GM21381 (cell line): ENCODE measurements around the gene LAPTM4A.

Experiments used
- ATAC-seq: cut with Tn5 transposase; IDR thresholded peaks from one replicate; pipeline ENCODE4 v1.9.1; 2021; ENCODE audit warnings: mild to moderate bottlenecking, moderate library complexity; ENCODE audit not compliant: unreplicated experiment

Gene LAPTM4A

GRCh38 chr2:20025065-20025786, 26.2 kb downstream of the LAPTM4A start:
- ATAC-seq: no peak

- ATAC-seq: no peak
Measured at GRCh38 chr2:20023688-20024087, 27.7 kb downstream of the LAPTM4A start.

- ATAC-seq: no peak
Measured at GRCh38 chr2:20021405-20022009, 29.9 kb downstream of the LAPTM4A start.

- ATAC-seq: no peak
Measured at GRCh38 chr2:20019747-20020146, 31.7 kb downstream of the LAPTM4A start.

GRCh38 chr2:20018601-20019152, 32.8 kb downstream of the LAPTM4A start:
- no peak for ATAC-seq

- no peak for ATAC-seq
Measured at GRCh38 chr2:20016346-20016745, 35.1 kb downstream of the LAPTM4A start.

GRCh38 chr2:20015482-20016083, 35.8 kb downstream of the LAPTM4A start:
- ATAC-seq: no peak

GRCh38 chr2:20013126-20013849, 38.1 kb downstream of the LAPTM4A start:
- ATAC-seq: no peak

GRCh38 chr2:20012282-20013125, 38.9 kb downstream of the LAPTM4A start, which contains the start of gene MATN3:
Gene MATN3 (minus strand): TSS chr2:20012668. CDS start chr2:20012631, 37 bp downstream.
- ATAC-seq: no peak

GRCh38 chr2:20012032-20012281, 39.5 kb downstream of the LAPTM4A start:
- ATAC-seq: no peak

- no peak for ATAC-seq
Measured at GRCh38 chr2:20011276-20012031, 40.0 kb downstream of the LAPTM4A start.

GRCh38 chr2:20008703-20009102, 42.7 kb downstream of the LAPTM4A start:
- ATAC-seq: no peak

- ATAC-seq: no peak
Measured at GRCh38 chr2:20005891-20006470, 45.4 kb downstream of the LAPTM4A start.

GRCh38 chr2:20005067-20005627, 46.3 kb downstream of the LAPTM4A start:
- ATAC-seq: no peak

- ATAC-seq: no peak
Measured at GRCh38 chr2:20001361-20001863, 50.0 kb downstream of the LAPTM4A start.

- no peak for ATAC-seq
Measured at GRCh38 chr2:19993731-19994130, 57.7 kb downstream of the LAPTM4A start.

- ATAC-seq: no peak
Measured at GRCh38 chr2:19991895-19992294, 59.5 kb downstream of the LAPTM4A start.

- no peak for ATAC-seq
Measured at GRCh38 chr2:19990416-19990728, 61.1 kb downstream of the LAPTM4A start.
